ENCODE results near the gene ABI3BP.
"Not testable (repeated sequence)": the region's sequence is repeated elsewhere in the genome, so short reads cannot be mapped to it uniquely, and the experiment has no call there.

ABI3BP gene

DNA sequence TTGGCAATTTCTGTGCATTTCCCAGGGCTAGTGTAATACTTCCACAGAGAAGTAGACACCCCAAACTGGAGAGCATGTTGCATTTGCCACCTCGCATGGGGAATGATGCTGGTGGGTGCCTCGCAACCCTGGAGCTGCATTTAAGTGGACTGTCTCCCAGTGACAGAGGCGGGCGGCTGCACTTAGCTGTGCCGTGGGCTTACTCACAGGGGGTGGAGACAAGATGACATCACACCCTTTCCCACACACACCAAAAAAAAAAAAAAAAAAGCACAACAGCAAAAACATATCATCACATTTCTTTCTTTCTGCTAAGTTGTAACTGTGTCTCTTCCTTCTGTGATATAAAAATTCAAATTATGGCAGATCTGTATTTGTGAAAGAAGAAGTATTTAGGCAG, at the start of gene ABI3BP:
TSS of gene ABI3BP (minus strand) at position 113 of the 400 bp plus-strand sequence. CDS start at position 76, 37 bp downstream.
- peak; percentile 56 for DNase-seq (ENCODE audit: low spot score)

GRCh38 chr3:101039285-101039684, 46.1 kb upstream of the ABI3BP start:
- DNase-seq (ENCODE audit: low spot score) = no peak

DNA sequence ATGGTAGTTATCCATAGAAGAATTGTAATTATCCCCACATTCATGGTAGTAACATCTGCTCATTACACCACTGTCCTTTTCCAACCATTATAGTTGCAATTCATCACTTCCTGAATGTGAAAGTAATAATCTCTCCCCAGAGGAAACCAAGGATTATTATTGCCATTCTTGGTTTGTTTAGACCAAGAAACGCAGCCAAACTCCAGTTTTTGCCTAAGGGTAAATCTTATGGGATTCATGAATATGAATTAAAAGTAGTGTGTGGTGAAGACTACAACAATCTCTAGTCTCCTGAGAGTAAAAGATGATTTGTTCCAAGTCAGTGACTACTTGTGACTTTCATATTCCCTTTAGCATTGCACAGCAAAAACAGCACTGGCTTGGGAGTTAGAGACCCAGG, 45.7 kb upstream of the ABI3BP start:
- DNase-seq (ENCODE audit: low spot score) = no peak

DNA sequence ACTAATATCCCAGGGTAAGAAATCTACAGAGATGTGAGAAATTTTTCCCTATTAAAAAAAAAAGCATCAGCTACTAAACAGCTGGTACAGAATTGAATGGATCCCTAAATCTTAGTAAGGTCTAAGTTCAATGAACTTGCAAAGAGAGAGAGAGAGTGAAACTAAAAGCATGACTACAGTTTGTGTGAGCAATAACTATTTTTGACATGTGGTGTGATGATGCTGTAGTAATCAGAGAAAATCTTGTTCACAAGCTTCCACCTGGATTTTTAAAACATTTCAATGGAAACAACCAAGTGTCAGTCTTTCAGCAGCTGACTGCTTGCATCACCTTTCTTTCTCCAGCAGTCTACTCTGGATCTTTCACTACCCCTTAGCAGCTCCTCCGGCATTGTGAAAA, 45.2 kb upstream of the ABI3BP start:
- DNase-seq (ENCODE audit: low spot score) = no peak

DNA sequence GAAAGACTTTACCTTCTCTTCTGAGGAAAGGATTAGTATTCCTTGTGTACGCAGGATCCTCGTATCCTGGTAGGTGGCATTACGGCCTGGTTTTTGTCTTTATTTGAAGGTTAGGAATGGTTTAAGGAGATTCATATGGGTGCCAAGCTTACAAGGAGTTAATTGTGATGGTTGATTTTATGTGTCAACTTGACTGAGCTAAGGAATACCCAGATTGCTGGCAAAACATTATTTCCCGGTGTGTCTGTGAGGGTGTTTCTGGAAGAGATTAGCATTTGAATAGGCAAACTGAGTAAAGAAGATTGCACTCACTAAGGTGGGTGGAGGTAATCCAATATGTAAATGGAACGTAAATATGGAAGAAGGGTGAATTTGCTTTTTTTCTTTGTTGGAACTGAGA, 44.4 kb upstream of the ABI3BP start:
- DNase-seq (ENCODE audit: low spot score) = no peak

DNA sequence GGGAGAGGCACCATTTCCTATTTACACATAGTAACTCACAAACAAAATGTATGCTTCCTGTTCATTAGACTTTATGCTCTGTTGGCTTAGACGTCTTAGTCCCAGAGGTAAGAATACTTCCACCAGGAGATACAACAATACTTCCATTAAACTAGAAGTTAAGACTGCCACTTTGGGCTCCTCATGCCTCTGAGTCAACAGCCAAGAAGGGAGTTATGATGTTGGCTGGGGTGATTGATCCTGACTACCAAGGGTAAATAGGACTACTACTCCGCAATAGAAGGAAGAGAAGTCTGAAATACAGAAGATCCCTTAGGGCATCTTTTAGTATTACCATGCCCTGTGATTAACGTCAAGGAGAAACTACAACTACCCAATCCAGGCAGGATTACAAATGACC, 43.5 kb upstream of the ABI3BP start:
- no peak for DNase-seq (ENCODE audit: low spot score)

GRCh38 chr3:101036213-101036618, 43.0 kb upstream of the ABI3BP start:
- no peak for DNase-seq (ENCODE audit: low spot score)

- no peak for DNase-seq (ENCODE audit: low spot score)
Observed at GRCh38 chr3:101027286-101027685, 34.1 kb upstream of the ABI3BP start.

DNA sequence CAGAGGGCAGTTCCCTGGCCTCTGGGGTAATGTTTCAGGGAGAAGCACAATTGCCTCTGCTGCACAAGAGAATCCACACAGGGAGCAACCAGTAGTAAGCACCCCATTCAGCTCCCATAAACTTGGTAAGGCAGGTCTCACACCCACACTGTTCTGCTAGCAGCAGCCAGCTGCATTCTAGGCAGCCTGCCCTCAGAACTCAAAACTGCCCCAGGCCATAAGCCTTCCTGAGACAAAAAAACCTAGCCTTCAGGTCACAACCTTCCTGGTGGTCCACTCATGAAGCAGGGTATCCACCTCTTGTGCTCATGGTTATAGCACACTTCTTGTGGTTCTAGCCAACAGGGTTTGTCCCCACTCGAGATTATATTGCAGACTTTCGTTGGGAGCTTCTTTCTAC, 33.7 kb upstream of the ABI3BP start:
- DNase-seq (ENCODE audit: low spot score) = no peak

DNA sequence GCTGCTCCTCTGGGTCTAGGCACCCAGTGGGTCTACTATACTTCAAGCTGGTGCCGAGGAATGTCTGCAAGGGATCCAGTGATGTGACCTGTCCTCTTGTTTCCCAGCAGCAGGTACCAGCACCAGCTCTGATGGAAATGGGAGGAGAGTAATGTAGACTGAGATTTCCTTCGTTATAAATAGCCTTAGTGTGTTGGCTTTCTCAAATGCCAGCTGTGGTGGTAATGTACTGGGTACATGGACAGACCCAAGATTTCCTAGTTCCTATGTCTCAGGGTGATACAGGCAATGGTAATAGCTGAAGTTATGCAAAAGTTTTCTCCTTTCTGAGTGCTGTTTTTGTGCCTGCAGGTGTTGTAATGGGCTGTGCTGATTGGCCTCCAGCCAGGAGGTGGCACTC, 33.0 kb upstream of the ABI3BP start:
- no peak for DNase-seq (ENCODE audit: low spot score)

GRCh38 chr3:101020351-101021015, 27.3 kb upstream of the ABI3BP start:
- no peak for DNase-seq (ENCODE audit: low spot score)

- no peak for DNase-seq (ENCODE audit: low spot score)
Observed at GRCh38 chr3:101017017-101017416, 23.8 kb upstream of the ABI3BP start.

- DNase-seq (ENCODE audit: low spot score) = not testable (repeated sequence)
Observed at GRCh38 chr3:101012312-101012711, 19.1 kb upstream of the ABI3BP start.

- DNase-seq (ENCODE audit: low spot score) = no peak
Observed at GRCh38 chr3:101011136-101011535, 17.9 kb upstream of the ABI3BP start.

DNA sequence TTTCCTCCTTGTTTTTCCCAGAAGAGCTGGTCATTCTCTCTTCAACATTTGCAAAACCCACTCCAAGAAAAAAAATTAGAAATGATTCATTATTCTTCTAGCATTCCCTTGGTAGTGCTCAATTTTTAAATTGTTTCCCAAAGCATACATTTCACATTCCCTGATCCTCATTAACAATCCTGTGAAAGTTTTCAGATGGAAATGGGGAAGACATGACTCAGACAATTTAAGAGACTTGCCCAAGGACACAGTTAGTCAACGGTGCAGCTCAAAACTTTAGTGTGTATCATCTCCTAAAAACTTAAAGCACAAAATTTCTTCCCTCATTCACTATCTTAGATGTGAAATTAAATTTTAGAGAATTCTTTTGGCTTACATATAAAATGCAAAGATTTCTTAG, 17.1 kb upstream of the ABI3BP start:
- no peak for DNase-seq (ENCODE audit: low spot score)

- DNase-seq (ENCODE audit: low spot score) = no peak
Observed at GRCh38 chr3:101009386-101009785, 16.2 kb upstream of the ABI3BP start.

- DNase-seq (ENCODE audit: low spot score) = no peak
Observed at GRCh38 chr3:100999160-100999559, 5.9 kb upstream of the ABI3BP start.

GRCh38 chr3:100994809-100995208, 1.6 kb upstream of the ABI3BP start:
- no peak for DNase-seq (ENCODE audit: low spot score)

DNA sequence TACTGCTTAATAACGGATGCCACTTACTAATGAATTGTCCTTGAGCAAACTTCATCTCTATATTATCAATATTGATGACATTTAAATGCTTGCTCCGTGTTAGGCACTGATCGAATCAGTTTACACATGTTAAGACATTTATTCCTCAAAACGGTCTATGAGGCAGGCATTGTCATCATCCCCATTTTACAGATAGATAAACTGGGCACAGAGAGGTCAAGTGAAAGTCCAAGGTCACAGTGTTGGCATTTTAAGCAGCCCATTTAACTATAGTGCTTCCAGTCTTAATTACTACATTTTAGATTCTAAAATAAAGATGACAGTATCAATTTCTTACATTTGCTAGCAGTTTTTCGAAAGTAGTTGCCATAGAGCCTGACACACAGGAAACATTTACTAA, 966 bp upstream of the ABI3BP start:
- DNase-seq (ENCODE audit: low spot score) = no peak

- peak; percentile 12 for DNase-seq (ENCODE audit: low spot score)
Observed at GRCh38 chr3:100992231-100993012, 799 bp downstream of the ABI3BP start.

DNA sequence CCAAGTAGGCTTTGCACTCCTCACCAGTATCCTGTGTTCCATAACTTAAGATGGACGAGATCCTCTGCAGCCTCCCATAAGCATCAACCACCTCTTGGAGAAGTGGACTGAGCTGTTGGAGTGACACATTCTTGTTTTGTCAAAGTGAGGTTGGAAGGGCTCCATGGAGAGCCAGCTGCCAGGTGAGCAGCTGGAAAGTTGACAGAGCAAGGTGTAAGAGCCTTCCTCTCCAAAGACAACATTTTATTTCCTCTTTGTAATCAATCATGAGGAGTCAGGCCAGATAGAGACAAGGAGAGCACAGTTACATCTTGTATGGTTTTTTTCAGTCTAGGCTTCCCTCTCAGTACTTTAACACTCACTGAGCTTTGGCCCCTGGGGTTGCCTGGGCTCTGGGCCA, 5.1 kb downstream of the ABI3BP start:
- no peak for DNase-seq (ENCODE audit: low spot score)

DNA sequence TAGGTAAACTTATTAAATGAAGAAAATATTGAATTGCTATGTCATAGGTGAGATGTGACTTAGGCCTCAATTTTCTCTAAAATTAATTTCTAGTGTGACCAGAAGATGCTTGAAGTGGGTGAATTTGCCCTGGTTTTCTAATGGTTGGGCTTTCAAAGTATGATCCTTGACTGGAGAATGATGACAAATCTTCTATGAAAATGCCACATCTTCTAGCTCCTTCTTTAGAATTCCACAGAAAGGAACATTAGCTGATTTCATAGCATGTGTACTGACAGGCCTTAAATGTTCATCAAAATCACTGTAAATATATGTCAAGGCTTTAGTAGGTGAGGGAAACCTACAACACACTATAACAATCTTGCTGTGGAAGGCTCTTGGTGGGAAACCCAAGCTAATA, 8.9 kb downstream of the ABI3BP start:
- DNase-seq (ENCODE audit: low spot score) = no peak

DNA sequence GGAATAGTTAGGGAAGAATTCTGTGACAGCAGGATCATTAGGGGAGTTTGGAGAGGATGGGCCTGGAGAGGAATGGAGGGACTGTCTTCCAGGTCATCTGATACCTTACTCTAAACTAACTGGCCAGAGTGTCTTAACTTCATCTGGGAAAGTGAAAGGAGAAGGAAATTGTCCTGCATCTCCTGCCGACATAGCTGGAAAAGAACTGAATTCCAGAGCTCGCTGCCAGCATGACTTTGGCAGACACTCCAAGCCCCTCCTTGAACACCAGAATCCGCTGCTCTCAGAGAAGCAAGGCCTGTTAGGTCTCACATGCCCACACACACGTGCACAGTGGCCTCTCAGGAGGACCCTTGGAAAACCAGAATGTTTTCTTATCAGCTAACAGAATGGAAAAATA, 10.5 kb downstream of the ABI3BP start:
- DNase-seq (ENCODE audit: low spot score) = peak; percentile 25

All from Ammon's horn (tissue), 1 donor.